Hematopoietic multipotent progenitor cell treated with erythropoietin and hydrocortisone succinate and interleukin-3 and kit ligand, for 17 days (in vitro differentiated cells): ENCODE data around the gene FAM53B.

ENCODE experiments used
- DNase-seq: peaks from one replicate; pipeline ENCODE4 v3.0.0-alpha.2; 2015; ENCODE audit warnings: low spot score

Gene FAM53B

DNA sequence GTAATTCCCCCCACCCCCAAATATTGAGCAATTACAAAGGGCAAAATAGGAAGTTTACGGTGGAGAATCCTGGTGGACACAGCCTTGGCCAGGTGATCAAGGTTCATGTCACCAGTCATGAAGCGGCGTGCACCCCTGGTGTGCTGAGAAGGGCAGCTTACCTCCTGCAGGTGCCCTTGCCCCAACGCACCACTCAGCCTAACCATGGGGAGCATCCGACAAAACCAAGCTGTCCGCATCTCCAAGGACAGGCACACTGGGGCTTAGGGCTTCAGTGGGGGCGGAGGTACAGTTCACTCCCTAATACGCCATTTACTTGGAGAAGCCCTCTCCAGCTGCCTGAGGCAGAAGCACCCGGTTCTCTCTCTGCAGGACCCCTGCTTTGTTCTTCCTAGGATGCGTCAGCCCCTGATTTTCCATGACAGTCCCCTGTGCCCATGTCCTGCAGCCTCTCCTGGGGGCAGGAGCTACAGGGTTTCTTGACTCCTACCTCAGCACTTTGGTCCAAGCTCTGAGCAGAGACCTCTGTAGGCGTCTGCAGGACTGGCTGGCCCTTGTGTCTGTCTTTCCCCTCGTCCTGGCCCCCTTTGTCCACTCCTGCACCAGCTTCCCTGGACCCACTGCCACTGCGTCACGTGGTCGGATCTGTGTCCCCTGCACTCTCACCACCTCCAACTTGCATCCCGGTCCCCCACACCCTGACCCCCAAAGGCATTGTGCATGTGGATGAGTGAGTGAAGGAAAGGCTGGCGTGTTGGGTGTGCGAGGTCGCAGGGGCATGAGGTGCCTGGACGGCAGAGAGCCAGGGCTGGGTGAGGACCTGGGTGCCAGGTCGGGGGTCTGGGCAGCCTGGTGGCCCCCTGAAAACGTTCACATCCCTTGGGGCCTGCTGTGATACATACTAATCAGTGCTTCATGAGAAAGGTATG, 168.8 kb downstream of the FAM53B start:
- no peak for DNase-seq

DNA sequence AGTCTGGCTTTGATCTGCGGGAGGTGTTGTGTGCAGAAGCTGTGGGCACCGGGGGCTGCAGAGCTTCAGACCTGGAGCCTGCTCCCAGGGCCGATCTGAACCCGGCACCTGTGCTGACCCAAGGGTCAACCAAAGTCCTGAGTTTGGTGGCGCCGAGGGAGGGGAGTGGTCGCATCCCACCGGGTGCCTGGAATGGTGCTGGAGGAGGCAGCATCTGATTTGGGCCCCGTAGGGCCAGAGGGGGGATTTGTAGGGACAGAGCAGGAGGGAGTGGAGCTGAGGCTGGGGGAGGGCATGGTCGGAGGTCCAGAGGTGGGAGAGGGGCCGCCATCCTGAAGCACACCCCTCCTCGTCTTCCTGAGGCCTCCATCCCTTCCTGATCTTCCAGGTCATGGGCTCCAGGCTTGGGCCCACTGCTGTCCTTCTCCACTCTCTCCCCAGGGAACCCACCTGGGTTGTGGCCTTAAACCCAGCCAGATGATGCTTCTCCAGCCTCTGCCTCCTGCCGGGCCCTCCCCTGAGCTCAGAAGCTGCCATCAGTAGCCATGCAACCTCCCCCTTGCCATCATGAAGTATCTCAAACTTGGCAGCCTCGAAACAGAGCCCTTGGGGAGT, 169.6 kb downstream of the FAM53B start:
- no peak for DNase-seq

DNA sequence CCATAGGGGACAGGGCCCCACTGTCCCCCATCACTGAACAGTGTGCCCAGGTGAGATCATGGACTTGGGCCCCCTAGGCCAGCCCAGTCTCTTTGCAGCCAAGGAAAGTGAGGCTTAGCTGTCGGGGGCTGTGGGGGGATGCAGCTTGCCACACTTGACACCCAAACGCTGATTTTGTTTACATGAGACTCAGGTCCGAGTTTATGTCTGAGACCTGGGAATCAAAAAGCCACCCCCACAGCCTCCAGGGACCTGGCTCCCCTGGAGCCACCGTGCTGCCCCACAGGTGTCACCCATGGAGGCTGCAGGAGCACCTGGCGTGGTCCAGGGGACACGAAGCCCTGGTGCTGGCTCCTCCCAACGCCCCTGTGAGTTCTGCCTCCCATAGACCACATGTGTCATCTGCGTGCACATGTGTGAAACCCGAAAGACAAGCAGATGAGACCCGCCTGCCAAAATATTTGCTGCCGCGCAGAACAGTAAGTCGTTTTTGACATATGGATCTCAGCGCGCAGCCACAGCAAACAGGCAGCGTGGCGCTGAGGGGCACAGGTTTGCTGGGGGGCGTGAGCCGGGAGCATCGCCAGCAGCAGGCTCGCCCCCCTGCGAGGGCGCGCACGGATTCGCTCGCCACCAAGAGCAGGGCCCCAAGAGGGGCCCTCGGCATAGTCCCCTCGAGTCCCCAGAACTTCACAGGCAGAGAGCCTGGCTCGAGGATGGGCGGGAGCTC, 170.3 kb downstream of the FAM53B start:
- no peak for DNase-seq

DNA sequence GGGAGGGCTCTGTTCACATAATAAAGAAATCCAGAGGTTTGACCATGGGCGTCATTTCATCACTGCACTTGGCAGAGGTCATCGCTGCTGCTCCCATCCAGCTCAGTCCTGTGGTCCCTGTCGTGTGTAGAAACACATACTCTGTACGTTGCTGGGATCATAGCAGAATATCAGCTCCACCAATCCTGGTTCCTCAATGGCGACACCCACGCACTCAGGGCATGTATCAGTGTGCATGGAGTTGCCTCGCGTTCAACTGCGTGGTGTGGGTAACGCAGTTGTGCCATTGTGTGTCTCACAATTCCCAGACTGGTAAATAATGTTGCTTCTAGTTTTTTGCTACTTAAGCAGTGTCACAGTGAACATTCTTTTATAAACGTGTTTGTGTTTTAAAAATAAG, 171.4 kb downstream of the FAM53B start:
- no peak for DNase-seq

DNA sequence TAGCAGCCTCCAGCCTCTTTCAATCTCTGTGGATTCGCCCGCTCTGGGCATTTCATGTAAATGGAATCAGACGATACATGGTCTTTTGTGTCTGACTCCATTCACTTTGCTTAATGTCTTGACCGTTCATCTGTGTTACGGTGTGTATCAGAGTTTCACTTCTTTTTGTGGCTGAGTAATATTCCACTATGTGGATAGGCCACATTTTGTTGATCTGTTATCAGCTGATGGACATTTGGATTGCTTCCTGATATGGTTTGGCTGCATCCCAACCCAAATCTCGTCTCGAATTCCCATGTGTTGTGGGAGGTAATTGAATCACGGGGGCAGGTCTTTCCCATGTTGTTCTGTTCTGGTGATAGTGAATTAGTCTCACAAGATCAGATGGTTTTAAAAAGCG, 173.5 kb downstream of the FAM53B start:
- DNase-seq = no peak

DNA sequence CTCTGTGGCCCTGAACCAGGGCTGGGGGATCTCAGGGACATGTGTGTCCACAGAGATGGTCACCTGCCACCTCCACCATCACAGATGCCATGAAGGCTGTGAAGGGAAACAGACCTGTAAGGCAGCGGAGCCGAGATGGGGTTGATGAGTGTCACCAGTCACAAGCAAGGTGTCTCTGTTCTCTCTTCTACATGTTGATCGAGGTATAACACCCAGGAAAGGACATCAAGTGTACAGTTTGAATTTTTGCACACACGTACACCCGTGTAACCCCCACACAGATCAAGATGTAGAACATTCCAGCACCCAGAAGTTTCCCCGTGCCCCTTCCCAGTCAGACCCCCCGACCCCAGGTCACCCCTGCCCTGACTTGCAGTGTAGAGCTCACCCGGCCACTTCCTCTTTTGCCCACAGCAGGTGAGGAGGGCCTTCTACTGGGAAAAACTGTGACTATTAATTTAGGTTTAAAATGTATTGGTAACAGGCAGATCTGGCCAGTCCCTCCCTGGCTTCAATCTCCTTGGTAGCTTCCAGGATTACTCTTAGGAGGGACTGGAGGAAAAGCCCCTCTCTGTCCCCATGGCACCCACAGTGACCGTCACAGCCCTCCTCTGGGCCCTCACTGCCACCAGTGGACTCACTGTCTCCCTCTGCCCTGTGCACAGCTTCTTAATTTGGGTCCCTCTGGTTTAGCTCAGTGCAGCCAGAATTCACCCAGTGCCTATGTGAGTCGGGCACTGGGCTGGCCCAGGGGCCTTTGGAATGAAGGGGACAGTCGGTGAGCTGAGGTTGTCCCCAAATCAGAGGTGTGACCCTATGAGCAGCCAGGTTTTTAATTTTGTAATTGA, 174.3 kb downstream of the FAM53B start:
- DNase-seq = no peak
